ENCODE results near the gene HMGCLL1.

The HMGCLL1 gene

DNA sequence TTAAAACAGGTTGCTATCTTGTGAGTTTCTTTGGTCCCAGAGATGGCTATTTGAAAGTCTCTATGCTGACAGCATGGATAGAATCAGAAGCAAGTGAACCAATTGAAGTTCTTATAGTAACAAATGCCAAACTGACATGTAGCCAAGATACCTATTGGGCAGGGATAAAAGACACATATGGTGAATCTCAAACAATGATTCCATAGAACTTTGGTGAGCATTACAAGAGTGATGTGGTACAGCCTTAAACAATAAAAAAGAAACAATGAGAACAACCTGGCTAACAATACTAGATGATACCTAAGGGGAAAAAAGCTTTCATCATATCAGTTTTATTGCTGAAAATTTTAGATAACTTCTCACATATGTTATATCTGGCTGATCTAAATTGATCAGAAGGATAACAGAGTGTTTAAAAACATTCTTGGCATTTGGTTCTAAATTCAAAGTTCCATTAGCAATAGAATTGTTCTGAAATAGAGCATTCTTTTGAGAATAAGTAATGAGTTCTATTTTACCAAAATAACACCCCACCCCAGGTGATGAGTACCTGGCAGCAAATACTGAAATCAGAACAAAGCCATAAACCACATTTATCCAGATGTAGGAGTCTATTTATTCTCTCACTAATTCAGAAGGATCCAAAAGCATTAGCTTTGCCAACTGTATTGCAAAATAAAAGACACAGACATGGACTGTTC is 5.8 kb upstream of the HMGCLL1 start:
- ChIA-PET CTCF (no interaction called here), POLR2A (no interaction called here)
- TF ChIP-seq ARNT (IDR thresholded peaks at IDR 0.05): no peak
- TF ChIP-seq FOXM1 (IDR thresholded peaks at IDR 0.05; ENCODE audit: borderline replicate concordance): no peak
- TF ChIP-seq LEF1 (IDR thresholded peaks at IDR 0.05; ENCODE audit: borderline replicate concordance): no peak
- TF ChIP-seq NFRKB (IDR thresholded peaks at IDR 0.05): no peak
- no peak for TF ChIP-seq TARDBP (IDR thresholded peaks at IDR 0.05)
- TF ChIP-seq FOXA1 (IDR thresholded peaks at IDR 0.05): no peak
- no peak for TF ChIP-seq HDGF (IDR thresholded peaks at IDR 0.05; ENCODE audit: borderline replicate concordance)
- no peak for TF ChIP-seq SUZ12 (IDR thresholded peaks at IDR 0.05)
- no peak for TF ChIP-seq BHLHE40 (IDR thresholded peaks at IDR 0.05; ENCODE audit: borderline replicate concordance)
- TF ChIP-seq CTBP1 (IDR thresholded peaks at IDR 0.05; ENCODE audit: borderline replicate concordance): no peak
- TF ChIP-seq L3MBTL2 (conservative IDR thresholded peaks at IDR 0.05): no peak
- TF ChIP-seq FOXK2 (IDR thresholded peaks at IDR 0.05): no peak
- TF ChIP-seq ZNF384 (IDR thresholded peaks at IDR 0.05): no peak
- no peak for DNase-seq (ENCODE audit: extremely low spot score)

DNA sequence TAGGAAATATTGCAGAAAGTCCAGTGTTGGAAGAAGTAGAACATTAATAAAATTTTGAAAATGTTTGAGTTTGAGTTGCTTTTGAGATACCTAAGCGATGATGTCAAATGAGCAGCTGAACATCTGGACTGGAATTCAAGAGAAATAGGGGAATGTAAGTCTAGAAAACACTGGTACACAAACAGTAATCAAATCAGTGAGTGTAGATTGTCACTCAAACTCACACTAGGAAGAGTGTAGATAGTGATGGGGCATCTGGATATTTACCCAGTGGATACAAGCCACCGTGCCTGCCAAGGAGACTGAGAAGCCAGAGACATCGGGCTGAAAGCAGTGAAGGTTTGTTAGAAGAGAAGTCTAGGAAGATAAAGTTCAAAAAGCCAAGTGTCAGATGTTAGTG is 2.2 kb downstream of the HMGCLL1 start:
- ChIA-PET CTCF (no interaction called here), POLR2A (no interaction called here)
- no peak for TF ChIP-seq FOXK2 (IDR thresholded peaks at IDR 0.05)
- no peak for TF ChIP-seq FOXM1 (IDR thresholded peaks at IDR 0.05; ENCODE audit: borderline replicate concordance)
- no peak for TF ChIP-seq HDGF (IDR thresholded peaks at IDR 0.05; ENCODE audit: borderline replicate concordance)
- no peak for TF ChIP-seq TARDBP (IDR thresholded peaks at IDR 0.05)
- no peak for TF ChIP-seq ELF4 (IDR thresholded peaks at IDR 0.05)
- TF ChIP-seq SUZ12 (IDR thresholded peaks at IDR 0.05): no peak
- no peak for TF ChIP-seq BHLHE40 (IDR thresholded peaks at IDR 0.05; ENCODE audit: borderline replicate concordance)
- no peak for TF ChIP-seq LEF1 (IDR thresholded peaks at IDR 0.05; ENCODE audit: borderline replicate concordance)
- no peak for TF ChIP-seq SP1 (IDR thresholded peaks at IDR 0.05)
- no peak for TF ChIP-seq NFRKB (IDR thresholded peaks at IDR 0.05)
- no peak for TF ChIP-seq ARNT (IDR thresholded peaks at IDR 0.05)
- TF ChIP-seq, protein P1, sequence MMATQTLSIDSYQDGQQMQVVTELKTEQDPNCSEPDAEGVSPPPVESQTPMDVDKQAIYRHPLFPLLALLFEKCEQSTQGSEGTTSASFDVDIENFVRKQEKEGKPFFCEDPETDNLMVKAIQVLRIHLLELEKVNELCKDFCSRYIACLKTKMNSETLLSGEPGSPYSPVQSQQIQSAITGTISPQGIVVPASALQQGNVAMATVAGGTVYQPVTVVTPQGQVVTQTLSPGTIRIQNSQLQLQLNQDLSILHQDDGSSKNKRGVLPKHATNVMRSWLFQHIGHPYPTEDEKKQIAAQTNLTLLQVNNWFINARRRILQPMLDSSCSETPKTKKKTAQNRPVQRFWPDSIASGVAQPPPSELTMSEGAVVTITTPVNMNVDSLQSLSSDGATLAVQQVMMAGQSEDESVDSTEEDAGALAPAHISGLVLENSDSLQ (IDR thresholded peaks at IDR 0.05): no peak
- no peak for TF ChIP-seq L3MBTL2 (conservative IDR thresholded peaks at IDR 0.05)
- no peak for TF ChIP-seq FOXA1 (IDR thresholded peaks at IDR 0.05)
- TF ChIP-seq CTBP1 (IDR thresholded peaks at IDR 0.05; ENCODE audit: borderline replicate concordance): no peak
- no peak for TF ChIP-seq ZNF384 (IDR thresholded peaks at IDR 0.05)
- no peak for DNase-seq (ENCODE audit: extremely low spot score)

DNA sequence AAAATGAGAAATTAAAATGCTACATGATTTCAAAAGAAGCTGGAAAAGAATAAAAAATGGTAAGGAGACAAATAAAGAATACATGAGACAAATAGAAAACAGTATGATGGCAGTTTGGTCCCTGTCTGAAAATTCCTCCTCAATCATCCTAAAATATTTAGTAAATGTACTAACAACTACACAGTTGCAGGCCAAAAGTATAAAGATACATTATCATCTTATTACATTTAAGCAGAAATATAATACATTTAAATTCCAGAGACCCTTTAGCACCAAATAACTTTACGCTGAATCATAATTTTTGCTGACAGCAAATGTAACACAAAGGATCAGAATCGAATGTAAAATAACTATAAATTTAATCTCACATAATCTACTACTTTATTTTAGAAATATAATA is 4.4 kb downstream of the HMGCLL1 start:
- no peak for DNase-seq (ENCODE audit: extremely low spot score)
- CTCF ChIA-PET: no interaction called here
- POLR2A ChIA-PET: no interaction called here
- TF ChIP-seq FOXA1 (IDR thresholded peaks at IDR 0.05) (no peak), ELF4 (IDR thresholded peaks at IDR 0.05) (no peak), SUZ12 (IDR thresholded peaks at IDR 0.05) (no peak), L3MBTL2 (conservative IDR thresholded peaks at IDR 0.05) (no peak), HDGF (IDR thresholded peaks at IDR 0.05; ENCODE audit: borderline replicate concordance) (no peak), ZNF384 (IDR thresholded peaks at IDR 0.05) (no peak), ARNT (IDR thresholded peaks at IDR 0.05) (no peak), NFRKB (IDR thresholded peaks at IDR 0.05) (no peak), LEF1 (IDR thresholded peaks at IDR 0.05; ENCODE audit: borderline replicate concordance) (no peak), CTBP1 (IDR thresholded peaks at IDR 0.05; ENCODE audit: borderline replicate concordance) (no peak), FOXM1 (IDR thresholded peaks at IDR 0.05; ENCODE audit: borderline replicate concordance) (no peak), SP1 (IDR thresholded peaks at IDR 0.05) (no peak), TARDBP (IDR thresholded peaks at IDR 0.05) (no peak), BHLHE40 (IDR thresholded peaks at IDR 0.05; ENCODE audit: borderline replicate concordance) (no peak), FOXK2 (IDR thresholded peaks at IDR 0.05) (no peak)
- TF ChIP-seq, protein P1 (IDR thresholded peaks at IDR 0.05): no peak

DNA sequence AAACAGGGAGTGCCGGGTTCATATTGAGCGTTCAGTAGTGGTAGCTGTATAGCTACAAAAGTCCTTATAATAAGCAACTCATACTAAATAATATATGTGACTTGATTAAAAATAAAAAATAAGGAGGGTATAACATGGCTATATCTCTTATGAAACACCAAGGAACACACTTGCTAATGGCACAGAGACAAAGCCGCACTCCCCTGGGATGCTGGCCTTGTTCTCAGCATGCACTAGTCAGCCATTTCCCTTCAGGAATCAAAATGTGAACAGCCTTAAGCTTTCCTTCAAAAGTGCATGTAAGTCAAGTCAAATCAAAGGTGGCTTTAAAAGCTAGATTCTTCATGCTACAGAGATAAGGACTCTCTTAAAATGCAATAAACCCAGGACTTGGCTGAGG is 9.4 kb downstream of the HMGCLL1 start:
- ChIA-PET CTCF (no interaction called here), POLR2A (interaction anchor here (1.3 kb wide), 1 partner anchor 9 kb away, joined by 3 read pairs; the partner anchor contains the start of gene HMGCLL1)
- no peak for DNase-seq (ENCODE audit: extremely low spot score)
- no peak for TF ChIP-seq FOXK2 (IDR thresholded peaks at IDR 0.05)
- TF ChIP-seq FOXM1 (IDR thresholded peaks at IDR 0.05; ENCODE audit: borderline replicate concordance): no peak
- no peak for TF ChIP-seq NFRKB (IDR thresholded peaks at IDR 0.05)
- no peak for TF ChIP-seq CTBP1 (IDR thresholded peaks at IDR 0.05; ENCODE audit: borderline replicate concordance)
- TF ChIP-seq, protein P1 (IDR thresholded peaks at IDR 0.05): no peak
- no peak for TF ChIP-seq FOXA1 (IDR thresholded peaks at IDR 0.05)
- no peak for TF ChIP-seq ZNF384 (IDR thresholded peaks at IDR 0.05)
- TF ChIP-seq TARDBP (IDR thresholded peaks at IDR 0.05): no peak
- no peak for TF ChIP-seq SP1 (IDR thresholded peaks at IDR 0.05)
- no peak for TF ChIP-seq BHLHE40 (IDR thresholded peaks at IDR 0.05; ENCODE audit: borderline replicate concordance)
- no peak for TF ChIP-seq SUZ12 (IDR thresholded peaks at IDR 0.05)
- no peak for TF ChIP-seq LEF1 (IDR thresholded peaks at IDR 0.05; ENCODE audit: borderline replicate concordance)
- TF ChIP-seq HDGF (IDR thresholded peaks at IDR 0.05; ENCODE audit: borderline replicate concordance): no peak
- no peak for TF ChIP-seq ARNT (IDR thresholded peaks at IDR 0.05)
- TF ChIP-seq L3MBTL2 (conservative IDR thresholded peaks at IDR 0.05): no peak
- TF ChIP-seq ELF4 (IDR thresholded peaks at IDR 0.05): no peak

DNA sequence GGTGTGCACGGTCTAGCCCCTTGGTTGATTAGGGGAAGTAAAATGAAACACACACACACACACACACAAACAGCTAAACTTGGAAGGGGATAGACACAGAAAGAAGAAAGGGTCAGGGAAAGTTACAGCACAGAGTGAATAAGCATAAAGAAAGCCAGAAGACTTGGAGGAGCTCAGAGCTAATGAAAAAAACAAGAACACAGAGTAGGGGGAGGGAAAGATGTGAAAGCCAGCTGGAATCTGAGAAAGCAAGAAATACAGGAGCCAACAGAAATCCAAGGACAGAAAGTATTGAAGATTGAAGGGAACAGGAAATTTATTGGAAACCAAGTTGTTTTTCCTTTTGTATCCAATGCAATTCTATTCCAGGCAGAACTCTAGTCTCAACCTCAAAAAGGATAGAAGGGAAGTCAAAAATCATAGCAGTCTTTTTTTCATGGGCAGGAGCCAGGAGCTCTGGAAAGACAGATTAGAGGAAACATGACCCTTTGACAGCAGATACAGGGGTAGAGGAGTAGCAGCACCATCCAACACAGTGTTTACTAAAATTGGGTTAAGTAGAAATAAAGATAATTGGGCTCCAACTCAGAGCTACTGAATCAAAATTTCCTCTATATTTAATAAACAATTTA is 10.1 kb downstream of the HMGCLL1 start:
- DNase-seq (ENCODE audit: extremely low spot score): no peak
- CTCF ChIA-PET: no interaction called here
- TF ChIP-seq ELF4 (IDR thresholded peaks at IDR 0.05) (no peak), HDGF (IDR thresholded peaks at IDR 0.05; ENCODE audit: borderline replicate concordance) (no peak), ZNF384 (IDR thresholded peaks at IDR 0.05) (no peak), TARDBP (IDR thresholded peaks at IDR 0.05) (no peak), FOXM1 (IDR thresholded peaks at IDR 0.05; ENCODE audit: borderline replicate concordance) (no peak), NFRKB (IDR thresholded peaks at IDR 0.05) (no peak), FOXA1 (IDR thresholded peaks at IDR 0.05) (no peak), LEF1 (IDR thresholded peaks at IDR 0.05; ENCODE audit: borderline replicate concordance) (no peak), SP1 (IDR thresholded peaks at IDR 0.05) (no peak), BHLHE40 (IDR thresholded peaks at IDR 0.05; ENCODE audit: borderline replicate concordance) (no peak), FOXK2 (IDR thresholded peaks at IDR 0.05) (no peak), SUZ12 (IDR thresholded peaks at IDR 0.05) (no peak), L3MBTL2 (conservative IDR thresholded peaks at IDR 0.05) (no peak), ARNT (IDR thresholded peaks at IDR 0.05) (no peak)
- POLR2A ChIA-PET: interaction anchor here (1.3 kb wide), 1 partner anchor 10 kb away, joined by 3 read pairs; the partner anchor contains the start of gene HMGCLL1
